ENCODE results near the gene GRPR.

GRCh38 chrX:16142246-16142558 is 18.8 kb downstream of the GRPR start:
- TF ChIP-seq CTCF (IDR thresholded peaks at IDR 0.05), result no peak
- no peak for TF ChIP-seq ZFX (IDR thresholded peaks at IDR 0.05; ENCODE audit: borderline replicate concordance)

Measured in 22Rv1 (cell line).